CD4-positive, alpha-beta T cell (primary cell): ENCODE data around the gene MRPL55. TPM values are rescaled to one million over a fixed set of nuclear protein-coding genes. Genes with fewer than 3 reads are reported as not detected.

Experiments
- ATAC-seq: fragments of 200-7000 bp; cut with Tn5 transposase; one replicate; pipeline ENCODE4 v1.10.0; 2022; ENCODE audit warnings: mild to moderate bottlenecking; ENCODE audit not compliant: poor library complexity
- CTCF ChIA-PET: fragments of 350-600 bp; sonication (Branson Sonifier 250); formaldehyde crosslinking; loops from one replicate; lab custom pipeline; 2021; ENCODE audit warnings: antibody characterized with exemption, inconsistent platforms; lab: Charles Lee
- POLR2A ChIA-PET: fragments of 350-600 bp; sonication (Branson Sonifier 250); formaldehyde crosslinking; loops from one replicate; lab custom pipeline; 2021; ENCODE audit warnings: antibody characterized with exemption, inconsistent platforms; lab: Charles Lee
- DNase-seq, 14 experiments: peaks; one replicate each; pipeline ENCODE4 v3.0.0-alpha.2; 2013 to 2020; ENCODE audit warnings: mixed read lengths in 2 of 14
- H3K27ac ChIP-seq, 2 donors: one replicate each; pipeline versions ENCODE4 v1.5.1 to v1.7.0; 2013; ENCODE audit warnings: low read length in 2 of 2, low read depth in 1 of 2, mild to moderate bottlenecking in 1 of 2
- H3K27me3 ChIP-seq, 2 experiments: 1 replicate in 1 of 2; 2 replicates in 1 of 2; pipeline versions ENCODE4 v1.6.1 to v1.7.0; 2013; ENCODE audit warnings: low read length in 2 of 2, control low read depth in 1 of 2, mild to moderate bottlenecking in 1 of 2, moderate library complexity in 1 of 2; ENCODE audit not compliant: insufficient read depth in 2 of 2, control insufficient read depth in 1 of 2
- H3K36me3 ChIP-seq: one replicate; pipeline ENCODE4 v1.6.1; 2013; ENCODE audit warnings: low read length, control low read depth; ENCODE audit not compliant: insufficient read depth
- H3K4me1 ChIP-seq: one replicate; pipeline ENCODE4 v1.6.1; 2013; ENCODE audit warnings: low read length, control low read depth; ENCODE audit not compliant: insufficient read depth
- H3K4me3 ChIP-seq: one replicate; pipeline ENCODE4 v1.5.1; 2013; ENCODE audit warnings: mild to moderate bottlenecking, low read length, moderate library complexity
- H3K9me3 ChIP-seq, 2 experiments: 1 replicate in 1 of 2; 2 replicates in 1 of 2; pipeline versions ENCODE4 v1.6.1 to v1.7.0; 2013; ENCODE audit warnings: low read length in 2 of 2, mild to moderate bottlenecking in 2 of 2, control low read depth in 1 of 2, moderate library complexity in 1 of 2; ENCODE audit not compliant: control insufficient read depth in 1 of 2, insufficient read depth in 1 of 2
- H3K27ac Mint-ChIP-seq: one replicate; pipeline ENCODE4 v1.8.0; 2020; ENCODE audit warnings: mixed read lengths
- H3K27me3 Mint-ChIP-seq: one replicate; pipeline ENCODE4 v1.8.0; 2021; ENCODE audit warnings: mixed read lengths
- H3K36me3 Mint-ChIP-seq: one replicate; pipeline ENCODE4 v1.8.0; 2021; ENCODE audit warnings: low read depth, mixed read lengths
- H3K4me1 Mint-ChIP-seq: one replicate; pipeline ENCODE4 v1.8.0; 2021; ENCODE audit warnings: low read depth, mixed read lengths
- H3K4me3 Mint-ChIP-seq: one replicate; pipeline ENCODE4 v1.8.0; 2020; ENCODE audit warnings: mild to moderate bottlenecking, mixed read lengths
- H3K9me3 Mint-ChIP-seq: one replicate; pipeline ENCODE4 v1.8.0; 2020; ENCODE audit warnings: mixed read lengths
- intact Hi-C, 2 experiments: fragments of 100-400 bp; cut with DNase I in 1 of 2; cut with micrococcal nuclease in 1 of 2; formaldehyde crosslinking; loops; one replicate each; pipeline versions ENCODE4 v1.15.1 to v1.9.0; 2023 to 2025; cut with DNase I, micrococcal nuclease
- total RNA-seq, 174 experiments: library from RNA in 2 of 174; stranded (reverse) in 2 of 174; gene quantifications; one replicate each; pipeline ENCODE4 v1.2.3 and lab custom pipeline; 2021 to 2026
- TF ChIP-seq, protein P1 (sequence below): fragments of 200-600 bp; IDR thresholded peaks from one replicate; pipeline ENCODE4 v1.8.0; 2022; ENCODE audit warnings: antibody characterized with exemption, mild to moderate bottlenecking

The MRPL55 gene
- total RNA-seq, 2 experiments from 2014 or later = 120 to 128 TPM

DNA sequence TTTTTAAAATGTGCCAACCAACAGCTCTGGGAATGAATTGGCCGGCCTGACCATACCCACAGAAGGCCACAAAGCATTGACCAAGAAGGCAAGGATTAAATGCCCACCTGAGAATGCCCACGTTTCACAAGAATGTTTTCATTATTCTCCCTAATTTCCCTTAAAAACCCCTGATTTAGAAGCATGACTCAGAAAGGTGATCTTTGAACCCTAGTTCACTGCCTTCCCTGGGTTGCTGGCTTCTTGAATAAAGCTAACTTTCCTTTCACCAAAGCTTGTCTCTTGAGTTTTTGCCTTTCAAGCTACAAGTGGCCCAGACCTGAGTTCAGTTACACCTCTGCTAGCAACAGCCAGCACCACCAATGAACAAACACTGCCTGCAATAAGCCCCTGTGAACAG is 14.4 kb upstream of the MRPL55 start:
- intact Hi-C loops = no loop called here
- H3K9me3 Mint-ChIP-seq = no peaks in the 10 kb centered on the region

DNA sequence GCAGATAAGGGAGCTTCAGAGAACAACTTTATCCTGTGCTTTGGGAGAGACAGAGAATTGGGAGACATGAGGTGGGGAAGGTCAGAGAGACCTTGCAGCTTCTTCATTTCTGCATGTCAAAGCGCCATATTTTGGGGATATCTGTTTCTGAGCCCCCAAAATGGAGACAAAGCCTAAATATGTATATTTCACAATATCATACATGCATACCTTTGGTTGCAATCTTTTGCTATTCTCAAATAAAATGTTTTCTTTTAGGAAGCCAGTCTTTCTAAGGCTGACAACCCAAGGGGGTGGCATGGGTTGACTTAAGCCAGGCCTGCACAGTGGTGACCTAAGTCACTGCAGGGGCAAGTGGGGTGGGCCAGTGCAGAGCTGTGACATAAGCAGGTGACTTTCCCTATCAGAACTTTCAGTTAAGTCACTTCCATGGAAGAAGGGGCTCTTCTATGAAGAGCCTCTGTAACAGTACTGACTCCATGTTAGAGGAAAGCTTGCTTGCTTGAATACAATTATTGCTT is 13.9 kb upstream of the MRPL55 start:
- DNase-seq = no peak
- Mint-ChIP-seq H3K4me3 (no peak overlapping the region), H3K27ac (no peak overlapping the region), H3K4me1 (no peaks in the 10 kb centered on the region), H3K9me3 (no peaks in the 10 kb centered on the region), H3K27me3 (peaks cover 8% of the 10 kb centered on the region), H3K36me3 (no peaks in the 10 kb centered on the region)
- TF ChIP-seq, protein P1, sequence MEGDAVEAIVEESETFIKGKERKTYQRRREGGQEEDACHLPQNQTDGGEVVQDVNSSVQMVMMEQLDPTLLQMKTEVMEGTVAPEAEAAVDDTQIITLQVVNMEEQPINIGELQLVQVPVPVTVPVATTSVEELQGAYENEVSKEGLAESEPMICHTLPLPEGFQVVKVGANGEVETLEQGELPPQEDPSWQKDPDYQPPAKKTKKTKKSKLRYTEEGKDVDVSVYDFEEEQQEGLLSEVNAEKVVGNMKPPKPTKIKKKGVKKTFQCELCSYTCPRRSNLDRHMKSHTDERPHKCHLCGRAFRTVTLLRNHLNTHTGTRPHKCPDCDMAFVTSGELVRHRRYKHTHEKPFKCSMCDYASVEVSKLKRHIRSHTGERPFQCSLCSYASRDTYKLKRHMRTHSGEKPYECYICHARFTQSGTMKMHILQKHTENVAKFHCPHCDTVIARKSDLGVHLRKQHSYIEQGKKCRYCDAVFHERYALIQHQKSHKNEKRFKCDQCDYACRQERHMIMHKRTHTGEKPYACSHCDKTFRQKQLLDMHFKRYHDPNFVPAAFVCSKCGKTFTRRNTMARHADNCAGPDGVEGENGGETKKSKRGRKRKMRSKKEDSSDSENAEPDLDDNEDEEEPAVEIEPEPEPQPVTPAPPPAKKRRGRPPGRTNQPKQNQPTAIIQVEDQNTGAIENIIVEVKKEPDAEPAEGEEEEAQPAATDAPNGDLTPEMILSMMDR = no peak
- Histone ChIP-seq H3K9me3 (no peaks in the 10 kb centered on the region), H3K4me1 (no peaks in the 10 kb centered on the region), H3K27me3 (peaks cover 0 to 3% of the 10 kb centered on the region in 2 experiments), H3K27ac (no peak overlapping the region), H3K36me3 (no peaks in the 10 kb centered on the region), H3K4me3 (no peak overlapping the region)
- ChIA-PET CTCF (interaction anchor here (1.3 kb wide), 1 partner anchor 43 kb away, joined by 3 read pairs; no protein-coding TSS in a partner anchor), POLR2A (interaction anchor here (1.1 kb wide), 1 partner anchor 16 kb away, joined by 3 read pairs; no protein-coding TSS in a partner anchor)
- ATAC-seq = no peak
- intact Hi-C loops = no loop called here

More for the DNA sequence above, 14.4 kb upstream of the MRPL55 start:
- H3K4me3 ChIP-seq = no peak overlapping the region
- CTCF ChIA-PET = no interaction called here
- H3K9me3 ChIP-seq = no peaks in the 10 kb centered on the region
- Mint-ChIP-seq H3K4me3 (no peak overlapping the region), H3K4me1 (no peaks in the 10 kb centered on the region), H3K27me3 (peaks cover 11% of the 10 kb centered on the region), H3K36me3 (no peaks in the 10 kb centered on the region), H3K27ac (no peak overlapping the region)
- ATAC-seq (no peak), DNase-seq (no peak)
- no peaks in the 10 kb centered on the region for H3K4me1 ChIP-seq
- POLR2A ChIA-PET = interaction anchor here (2.1 kb wide), 1 partner anchor 14 kb away, joined by 4 read pairs; no protein-coding TSS in a partner anchor
- no peaks in the 10 kb centered on the region for H3K36me3 ChIP-seq
- peaks cover 2 to 3% of the 10 kb centered on the region in 2 experiments for H3K27me3 ChIP-seq
- TF ChIP-seq, protein P1 = no peak
- no peak overlapping the region for H3K27ac ChIP-seq

DNA sequence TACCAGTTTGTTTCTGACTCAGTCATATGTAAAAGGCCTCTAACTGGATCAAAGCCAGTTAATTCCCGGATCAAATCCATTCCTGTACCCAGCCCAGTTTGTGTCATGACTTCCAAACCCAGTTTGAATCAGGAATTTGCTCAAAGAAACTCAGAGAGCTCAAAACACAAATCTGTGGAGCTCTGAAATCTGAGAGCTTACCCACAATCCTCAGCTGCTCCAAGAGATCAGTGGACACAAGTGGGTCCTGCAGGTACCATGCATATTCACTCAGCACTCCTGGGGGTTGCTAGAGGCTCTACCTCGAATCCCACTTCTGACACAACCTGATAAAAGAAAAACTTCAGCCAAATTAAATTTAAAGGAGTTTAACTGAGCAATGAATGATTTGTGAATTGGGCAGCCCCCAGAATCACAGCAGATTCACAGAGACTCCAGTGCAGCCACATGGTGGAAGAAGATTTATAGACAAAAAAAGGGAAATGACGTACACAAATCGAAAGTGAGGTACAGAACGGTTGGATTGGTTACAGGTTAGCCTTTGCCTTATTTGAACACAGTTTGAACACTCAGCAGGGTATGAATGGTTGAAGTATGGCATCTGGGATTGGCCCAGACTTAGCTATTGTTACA is 11.9 kb upstream of the MRPL55 start:
- DNase-seq (peak in 3 of 14 experiments; percentile 33), ATAC-seq (peak; percentile 64)
- H3K4me3 ChIP-seq = no peak overlapping the region
- no peaks in the 10 kb centered on the region for H3K36me3 ChIP-seq
- no peaks in the 10 kb centered on the region for H3K4me1 ChIP-seq
- no peak overlapping the region for H3K27ac Mint-ChIP-seq
- ChIA-PET POLR2A (no interaction called here), CTCF (interaction anchor here (1.1 kb wide), 1 partner anchor 10 kb away, joined by 3 read pairs; no protein-coding TSS in a partner anchor)
- H3K27me3 ChIP-seq = peaks cover 0 to 3% of the 10 kb centered on the region in 2 experiments
- no peaks in the 10 kb centered on the region for H3K27me3 Mint-ChIP-seq
- no peaks in the 10 kb centered on the region for H3K9me3 ChIP-seq
- no peak overlapping the region for H3K27ac ChIP-seq
- H3K36me3 Mint-ChIP-seq = no peaks in the 10 kb centered on the region
- no peaks in the 10 kb centered on the region for H3K4me1 Mint-ChIP-seq
- H3K9me3 Mint-ChIP-seq = no peaks in the 10 kb centered on the region
- no peak overlapping the region for H3K4me3 Mint-ChIP-seq
- TF ChIP-seq, protein P1 = no peak
- intact Hi-C loops = no loop called here
